ENCODE data around the gene LRWD1. TPM values are rescaled to one million over a fixed set of nuclear protein-coding genes. Genes with fewer than 3 reads are reported as not detected.

Gene LRWD1
- total and polyA plus RNA-seq, 11 donors, result 4.7 to 26.4 (median 9.7) TPM

- H3K4me1 ChIP-seq, result peaks cover 0 to 44% (median 5%) of the 10 kb centered on the region in 12 donors
- TF ChIP-seq POLR2A (IDR thresholded peaks at IDR 0.05), result peak in 1 of 2 donors; percentile 30
- no peak for TF ChIP-seq CTCF (IDR thresholded peaks at IDR 0.05)
- DNase-seq, result peak; percentile 82 to 93 (median 86)
- intact Hi-C loops (cut with DNase I), result loop anchor here in 1 of 10 donors (1.0 kb wide), 1 partner anchor 37 kb away; the partner anchor contains the start of gene PRKRIP1
- H3K27ac ChIP-seq, result peak within 1 kb of the TSS in 11 of 12 donors; percentile 54 to 84 (median 69)
- H3K36me3 ChIP-seq, result peaks cover 0 to 10% (median 0%) of the 10 kb centered on the region in 9 donors
- H3K27me3 ChIP-seq, result no peaks in the 10 kb centered on the region
- ATAC-seq, result peak; percentile 27 to 86 (median 80)
- peak within 1 kb of the TSS; percentile 73 to 95 (median 86) for H3K4me3 ChIP-seq
- H3K9me3 ChIP-seq, result no peaks in the 10 kb centered on the region
- WGBS, 4 donors, result 0 to 1% (median 1%) methylated on average over 21 to 90 of the region's 90 CpGs
Observed at GRCh38 chr7:102433219-102434038, 31.4 kb upstream of the LRWD1 start, which contains the start of gene ORAI2. Gene ORAI2 (plus strand): TSS chr7:102433575. CDS start chr7:102438957, 5,382 bp downstream.

GRCh38 chr7:102434039-102434486 is 30.7 kb upstream of the LRWD1 start:
- H3K4me1 ChIP-seq, result peaks cover 0 to 44% (median 5%) of the 10 kb centered on the region in 12 donors
- no peaks in the 10 kb centered on the region for H3K27me3 ChIP-seq
- DNase-seq (no peak), ATAC-seq (peak in 2 of 4 donors; percentile 7 to 27)
- 21 to 38% (median 34%) methylated on average over 7 to 9 of the region's 9 CpGs for WGBS, 4 donors
- H3K36me3 ChIP-seq, result peaks cover 0 to 16% (median 0%) of the 10 kb centered on the region in 9 donors
- peak overlapping the region; percentile 73 to 95 (median 86) for H3K4me3 ChIP-seq
- no peak for TF ChIP-seq POLR2A (IDR thresholded peaks at IDR 0.05)
- no peak for TF ChIP-seq CTCF (IDR thresholded peaks at IDR 0.05)
- no peaks in the 10 kb centered on the region for H3K9me3 ChIP-seq
- intact Hi-C loops (cut with DNase I), result no loop called here
- H3K27ac ChIP-seq, result peak overlapping the region in 9 of 12 donors; percentile 54 to 84 (median 73)

GRCh38 chr7:102436118-102436517 is 28.7 kb upstream of the LRWD1 start:
- no peak overlapping the region for H3K4me3 ChIP-seq
- 91 to 96% (median 95%) methylated on average over 10 of the region's 10 CpGs for WGBS, 4 donors
- H3K27ac ChIP-seq, result no peak overlapping the region
- no peak for DNase-seq
- H3K27me3 ChIP-seq, result no peaks in the 10 kb centered on the region
- peaks cover 0 to 46% (median 12%) of the 10 kb centered on the region in 12 donors for H3K4me1 ChIP-seq
- H3K9me3 ChIP-seq, result no peaks in the 10 kb centered on the region
- no peak for ATAC-seq
- TF ChIP-seq POLR2A (IDR thresholded peaks at IDR 0.05), result no peak
- TF ChIP-seq CTCF (IDR thresholded peaks at IDR 0.05), result no peak
- H3K36me3 ChIP-seq, result peaks cover 0 to 32% (median 0%) of the 10 kb centered on the region in 9 donors
- intact Hi-C loops (cut with DNase I), result no loop called here

Data from heart left ventricle (tissue), 16 donors.